NAMALWA (cell line): ENCODE results near the gene ARHGEF28.

Experiments used
- DNase-seq: peaks from one replicate; pipeline ENCODE4 v3.0.0-alpha.2; 2015; ENCODE audit warnings: low spot score

ARHGEF28 gene

DNA sequence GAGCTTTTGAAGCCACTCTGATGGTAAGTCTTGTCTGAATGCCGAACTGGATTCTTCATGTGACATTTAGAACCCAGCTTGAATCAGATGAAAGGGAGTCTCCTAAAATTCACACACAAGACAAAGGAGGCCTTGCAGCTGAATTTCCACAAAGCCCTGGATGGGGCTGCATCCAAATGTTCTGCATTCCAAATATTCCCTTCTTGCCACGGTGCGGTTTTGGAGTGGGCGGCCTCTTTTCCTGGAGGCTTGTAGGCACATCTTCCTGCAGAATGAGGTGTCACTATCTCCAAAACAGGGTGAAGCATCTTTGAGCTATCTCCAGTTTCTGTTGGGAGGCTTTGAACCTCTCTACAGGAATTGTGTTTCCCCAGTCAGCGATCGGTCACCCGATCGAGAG, 342.7 kb downstream of the ARHGEF28 start:
- DNase-seq, result no peak

DNA sequence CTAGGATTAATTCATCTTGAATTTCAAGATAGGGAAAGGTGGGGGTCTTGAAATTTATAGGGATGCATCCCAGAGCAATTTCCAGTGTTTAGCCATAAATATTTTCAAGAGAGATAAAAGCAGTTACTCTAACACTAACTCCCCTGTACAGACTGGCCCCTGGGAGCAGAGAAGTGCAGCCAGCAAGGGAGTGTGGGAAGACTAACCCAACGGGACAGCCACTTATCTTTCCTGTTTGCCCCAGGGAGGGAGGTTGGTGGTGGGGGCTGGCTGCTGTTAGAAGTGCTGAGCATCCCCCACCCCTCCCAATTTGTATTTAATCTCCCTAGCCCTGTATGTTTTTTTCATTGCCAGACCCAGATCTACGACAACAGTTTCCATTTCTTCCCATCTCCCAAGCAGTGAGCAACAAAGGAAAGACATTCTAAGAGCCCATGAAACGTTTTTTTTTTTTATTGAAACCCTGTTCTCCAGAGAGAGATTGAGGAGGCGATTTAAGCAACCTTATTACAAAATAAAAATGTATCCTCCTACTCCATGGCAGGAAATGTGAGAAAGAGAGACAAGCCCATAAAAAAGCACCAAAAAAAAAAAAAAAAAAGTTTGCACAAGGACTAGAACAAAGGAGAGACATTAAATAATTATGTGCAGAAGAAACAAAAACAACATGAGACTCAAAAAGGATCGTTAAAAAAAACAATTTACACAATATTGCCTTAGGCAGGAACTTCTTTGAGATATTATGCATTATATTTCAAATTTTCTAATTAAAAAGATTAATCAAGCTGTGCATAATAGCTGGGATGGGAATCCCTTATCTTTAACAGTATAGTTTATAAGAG, 343.4 kb downstream of the ARHGEF28 start:
- DNase-seq, result no peak

DNA sequence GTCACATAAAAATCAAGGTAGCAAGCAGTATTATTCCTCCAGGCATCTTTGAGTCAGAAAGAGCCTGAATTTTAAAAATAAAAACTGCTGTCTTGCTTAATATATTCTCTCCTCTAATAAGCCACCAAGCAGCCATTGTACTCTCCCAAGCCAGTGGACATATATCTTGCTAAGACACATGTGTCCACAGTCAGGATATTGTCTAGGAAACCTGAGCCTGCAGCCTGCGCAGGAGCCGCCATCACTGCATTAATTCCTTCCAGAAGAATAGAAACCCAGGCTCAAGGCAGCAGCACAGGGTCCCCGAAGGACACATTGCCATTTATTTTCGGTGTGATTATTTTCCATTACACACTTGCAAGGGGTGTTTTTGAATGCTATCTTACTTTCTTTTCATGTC, 345.3 kb downstream of the ARHGEF28 start:
- DNase-seq, result no peak

DNA sequence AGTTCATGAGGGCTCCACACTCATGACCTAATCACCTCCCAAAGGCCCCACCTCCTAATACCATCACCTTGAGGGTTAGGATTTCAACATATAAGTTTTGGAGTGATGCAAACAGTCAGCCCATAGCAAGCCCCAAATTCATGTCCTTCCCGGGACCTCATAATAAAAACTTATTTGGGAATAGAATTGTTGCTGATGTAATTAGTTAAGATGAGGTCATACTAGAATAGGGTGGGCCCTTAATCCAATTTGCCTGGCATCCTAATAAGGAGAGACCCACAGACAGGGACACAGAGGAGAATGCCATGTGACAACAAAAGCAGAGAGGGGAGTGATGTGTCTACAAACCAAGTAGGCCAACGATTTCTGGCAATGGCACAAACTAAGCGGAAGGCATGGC, 347.1 kb downstream of the ARHGEF28 start:
- no peak for DNase-seq

DNA sequence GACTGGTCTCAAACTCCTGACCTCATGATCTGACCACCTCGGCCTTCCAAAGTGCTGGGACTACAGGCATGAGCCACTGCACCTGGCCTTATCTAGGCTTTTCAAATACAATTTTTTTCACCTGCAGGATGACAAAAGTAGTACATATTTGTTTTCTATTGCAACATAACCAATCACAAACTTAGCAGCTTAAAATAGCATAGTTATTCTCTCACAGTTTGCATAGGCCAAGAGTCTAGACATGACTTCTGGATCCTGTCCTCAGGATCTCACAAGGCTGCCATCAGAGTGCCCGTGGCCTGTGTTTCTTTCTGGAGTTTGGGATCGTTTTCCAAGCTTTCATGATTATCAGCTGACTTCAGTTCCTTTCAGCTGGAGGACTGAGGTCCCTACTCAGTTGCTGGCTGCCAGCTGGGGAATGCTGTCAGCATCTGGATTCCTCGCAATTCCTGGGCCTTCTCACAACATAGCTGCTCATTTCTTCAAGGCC, 348.9 kb downstream of the ARHGEF28 start:
- DNase-seq, result no peak

DNA sequence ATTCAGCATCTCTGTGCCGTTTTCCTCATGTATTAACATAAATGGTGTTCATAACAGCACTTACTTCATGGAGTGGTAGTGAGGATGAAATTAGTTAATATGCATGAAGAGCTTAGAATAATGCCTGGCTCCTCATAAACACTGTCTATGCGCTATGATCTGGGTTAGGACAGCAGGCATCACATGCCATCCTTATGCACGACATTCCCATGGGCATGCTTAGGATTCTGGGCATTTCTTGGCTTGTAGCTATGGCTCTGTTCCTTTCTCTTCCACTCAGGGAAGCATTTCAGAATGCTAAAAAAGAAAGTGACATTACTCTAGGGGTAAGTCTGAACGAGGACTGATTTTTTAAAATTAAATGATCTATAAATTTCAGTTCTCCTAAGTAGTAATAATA, 349.8 kb downstream of the ARHGEF28 start:
- DNase-seq, result no peak

DNA sequence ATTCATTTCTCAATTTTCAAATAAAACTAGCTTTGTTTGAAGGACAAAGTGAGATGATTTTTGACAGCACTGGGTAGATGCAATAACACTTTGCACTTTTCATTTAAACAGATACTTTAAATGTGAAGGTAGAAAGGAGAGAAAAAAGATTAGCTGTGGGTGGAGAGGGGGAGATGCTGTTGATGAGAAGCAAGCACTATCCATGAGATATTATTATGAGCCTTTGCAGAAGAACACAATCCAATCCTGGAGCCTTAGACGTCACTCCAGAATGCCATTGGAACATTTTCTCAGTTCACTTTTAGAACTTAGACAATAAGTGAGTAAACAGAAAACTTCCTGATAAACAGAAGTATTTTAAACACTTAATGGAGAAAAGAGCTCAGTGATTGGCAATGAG, 351.1 kb downstream of the ARHGEF28 start:
- DNase-seq, result no peak

DNA sequence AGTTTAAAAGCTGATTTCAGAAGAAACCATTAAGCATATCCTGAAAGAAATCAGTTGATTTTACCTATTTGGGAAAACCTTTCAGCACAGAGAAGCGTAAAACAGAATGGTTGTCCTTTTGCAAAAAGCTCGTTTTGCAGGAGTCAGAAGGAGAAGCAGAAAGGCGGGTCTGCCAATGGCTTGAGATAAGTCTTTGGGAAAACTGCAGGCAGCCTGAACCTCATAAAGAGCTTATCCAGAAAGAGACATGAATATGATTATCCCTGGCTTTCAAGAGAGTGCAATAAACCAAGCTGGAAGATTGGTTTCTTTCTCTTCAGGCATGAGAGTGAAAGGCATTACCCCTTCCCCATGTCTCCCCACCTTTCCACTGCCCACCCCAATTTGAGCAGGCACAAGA, 353.3 kb downstream of the ARHGEF28 start:
- DNase-seq, result no peak

DNA sequence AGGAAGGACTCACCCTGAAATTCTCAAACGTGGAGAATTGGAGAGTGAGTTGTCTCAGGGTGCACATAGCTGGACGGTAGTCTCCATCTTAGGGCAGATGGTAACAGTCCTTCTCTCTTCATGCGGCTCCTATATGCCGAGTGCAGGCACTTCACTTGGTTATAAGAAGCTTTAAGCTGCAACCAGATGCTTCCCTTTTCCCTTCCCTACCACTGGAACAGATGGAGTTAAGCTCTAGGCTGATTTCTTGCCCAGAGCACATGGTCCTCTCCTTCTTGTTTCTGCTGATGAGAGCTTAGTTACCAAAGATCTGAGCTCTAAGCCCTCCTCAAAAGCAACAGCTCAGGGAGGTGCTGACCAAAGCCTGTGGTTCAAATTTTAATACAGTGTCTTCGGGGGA, 355.7 kb downstream of the ARHGEF28 start:
- DNase-seq, result no peak

DNA sequence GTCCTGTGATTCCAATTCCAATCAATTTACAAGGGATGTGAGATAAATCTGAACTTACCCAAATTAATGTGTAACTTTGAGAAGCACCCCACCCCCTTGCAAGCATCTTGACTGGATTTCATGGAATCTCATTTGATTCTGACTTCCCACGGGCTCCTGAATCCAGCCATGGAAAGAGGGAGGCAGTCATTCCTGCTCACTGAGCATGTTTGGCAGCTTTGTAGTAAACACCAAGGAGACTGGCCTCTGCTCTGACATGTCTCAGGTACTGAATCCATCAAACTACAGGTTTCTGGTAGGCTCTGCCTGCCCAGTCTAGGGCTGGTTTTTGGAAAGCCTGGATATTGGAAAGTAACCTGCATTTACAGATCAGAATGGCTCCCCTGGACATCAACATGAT, 357.6 kb downstream of the ARHGEF28 start:
- no peak for DNase-seq

DNA sequence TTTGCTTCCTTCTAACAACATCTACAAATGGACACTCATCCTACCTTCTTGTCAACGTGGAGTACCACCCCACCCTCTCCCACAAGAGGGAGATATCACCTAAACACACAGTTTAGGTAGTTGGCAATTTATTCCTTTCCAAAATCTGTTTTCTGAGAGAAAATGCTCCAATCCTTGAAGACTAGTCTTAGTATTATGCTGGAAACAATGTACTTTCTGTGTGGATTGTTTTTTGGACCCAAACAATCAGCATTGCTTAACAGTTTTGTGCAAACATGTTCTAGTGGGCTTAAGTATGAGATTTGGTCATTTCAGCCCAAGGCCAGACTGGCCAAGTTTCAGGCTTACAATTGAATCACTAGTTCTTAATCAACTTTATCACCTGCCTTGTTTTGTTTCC, 359.1 kb downstream of the ARHGEF28 start:
- peak; percentile 27 for DNase-seq

DNA sequence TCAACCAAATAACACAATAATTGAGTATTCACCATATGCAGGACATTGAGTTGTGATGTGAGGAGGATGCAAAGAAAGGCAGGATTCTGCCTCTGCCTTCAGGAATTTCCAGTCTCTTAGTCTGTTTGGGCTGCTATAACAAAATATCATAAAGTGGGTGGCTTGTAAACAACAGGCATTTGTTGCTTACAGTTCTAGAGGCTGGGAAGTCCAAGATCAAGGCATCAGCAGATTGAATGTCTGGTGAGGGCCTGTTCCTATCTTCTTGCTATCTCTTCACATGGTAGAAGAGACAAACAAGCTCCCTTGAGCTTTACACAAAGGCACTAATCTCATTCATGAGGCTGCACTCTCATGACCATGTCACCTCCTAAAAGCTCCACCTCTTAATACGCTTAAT, 360.7 kb downstream of the ARHGEF28 start:
- DNase-seq, result no peak

DNA sequence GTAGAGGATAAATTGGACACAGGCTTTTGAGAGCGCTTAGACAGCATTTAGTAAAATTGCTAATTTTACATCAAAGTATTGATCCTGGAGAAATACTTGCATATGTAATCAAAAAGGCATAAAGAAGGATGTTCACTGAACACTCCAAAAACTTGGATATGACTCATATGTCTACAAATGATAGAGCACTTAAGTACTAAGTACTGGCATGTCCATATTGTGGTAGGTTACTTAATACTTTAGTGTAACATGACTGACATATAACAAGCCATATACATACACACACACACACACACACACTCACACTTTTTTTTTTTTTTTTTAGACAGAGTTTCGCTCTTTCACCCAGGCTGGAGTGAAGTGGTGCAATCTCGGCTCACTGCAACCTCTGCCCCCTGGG, 361.9 kb downstream of the ARHGEF28 start:
- no peak for DNase-seq

DNA sequence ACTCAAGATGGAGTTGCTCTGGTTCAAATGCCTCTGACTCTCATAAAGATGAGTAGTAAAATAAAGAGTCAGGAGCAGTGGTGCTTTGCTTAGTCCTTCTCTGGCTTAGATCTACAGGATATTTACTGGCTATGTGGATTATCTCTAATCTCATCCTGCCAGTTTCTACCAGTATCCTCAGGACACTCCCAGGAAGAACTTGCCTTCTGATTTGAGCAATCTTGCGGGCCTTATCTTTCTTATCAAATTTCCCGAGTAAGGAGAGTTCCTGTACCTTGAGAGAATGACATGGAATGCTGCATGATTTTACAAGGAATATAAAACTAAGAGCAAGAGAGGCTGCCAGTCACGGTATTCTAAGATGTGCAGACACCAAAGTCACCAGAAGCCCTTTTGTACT, 364.0 kb downstream of the ARHGEF28 start:
- DNase-seq, result no peak
